Memory B cell (primary cell): ENCODE measurements around the gene IGF1.

Source experiments
- ATAC-seq: fragments of 150-1000 bp; cut with Tn5 transposase; 2 replicates; pipeline ENCODE4 v1.10.0; 2021; ENCODE audit warnings: low read depth, mild to moderate bottlenecking, moderate library complexity
- DNase-seq, 2 donors: peaks; one replicate each; pipeline ENCODE4 v3.0.0; 2022; ENCODE audit warnings: low spot score in 2 of 2
- H3K27ac Mint-ChIP-seq: one replicate; pipeline ENCODE4 v1.8.0; 2022; ENCODE audit warnings: mild to moderate bottlenecking, moderate library complexity, mixed read lengths
- H3K27me3 Mint-ChIP-seq: one replicate; pipeline ENCODE4 v1.8.0; 2022; ENCODE audit warnings: mixed read lengths
- H3K36me3 Mint-ChIP-seq: one replicate; pipeline ENCODE4 v1.8.0; 2022; ENCODE audit warnings: mild to moderate bottlenecking, mixed read lengths
- H3K4me1 Mint-ChIP-seq: one replicate; pipeline ENCODE4 v1.8.0; 2022; ENCODE audit warnings: mixed read lengths
- H3K4me3 Mint-ChIP-seq: one replicate; pipeline ENCODE4 v1.8.0; 2022; ENCODE audit warnings: mild to moderate bottlenecking, moderate library complexity, mixed read lengths
- H3K9me3 Mint-ChIP-seq: one replicate; pipeline ENCODE4 v1.8.0; 2022; ENCODE audit warnings: mixed read lengths

IGF1 gene

DNA sequence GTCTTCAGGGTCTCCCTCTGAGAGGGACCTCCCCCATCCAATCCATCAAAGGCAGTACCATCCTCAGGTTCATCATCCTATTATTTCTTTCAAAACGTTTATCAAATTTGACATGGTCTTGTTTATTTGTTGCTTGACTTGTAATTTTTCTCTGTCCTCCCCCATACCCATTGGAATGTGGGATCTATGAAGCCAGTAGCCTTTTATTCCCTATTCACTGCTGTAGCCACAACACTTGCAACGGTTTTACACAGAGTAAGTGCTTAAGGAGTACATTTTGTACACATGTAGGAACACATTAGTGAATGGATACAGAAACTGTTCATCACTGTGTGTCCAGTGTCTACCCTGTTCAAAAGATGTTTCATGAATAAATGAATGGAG is 41.5 kb downstream of the IGF1 start:
- DNase-seq (no peak), ATAC-seq (no peak)
- no peak overlapping the region for H3K27ac Mint-ChIP-seq
- no peaks in the 10 kb centered on the region for H3K4me1 Mint-ChIP-seq
- no peak overlapping the region for H3K4me3 Mint-ChIP-seq
- H3K9me3 Mint-ChIP-seq: no peaks in the 10 kb centered on the region
- H3K27me3 Mint-ChIP-seq: peaks cover 3% of the 10 kb centered on the region
- no peaks in the 10 kb centered on the region for H3K36me3 Mint-ChIP-seq

DNA sequence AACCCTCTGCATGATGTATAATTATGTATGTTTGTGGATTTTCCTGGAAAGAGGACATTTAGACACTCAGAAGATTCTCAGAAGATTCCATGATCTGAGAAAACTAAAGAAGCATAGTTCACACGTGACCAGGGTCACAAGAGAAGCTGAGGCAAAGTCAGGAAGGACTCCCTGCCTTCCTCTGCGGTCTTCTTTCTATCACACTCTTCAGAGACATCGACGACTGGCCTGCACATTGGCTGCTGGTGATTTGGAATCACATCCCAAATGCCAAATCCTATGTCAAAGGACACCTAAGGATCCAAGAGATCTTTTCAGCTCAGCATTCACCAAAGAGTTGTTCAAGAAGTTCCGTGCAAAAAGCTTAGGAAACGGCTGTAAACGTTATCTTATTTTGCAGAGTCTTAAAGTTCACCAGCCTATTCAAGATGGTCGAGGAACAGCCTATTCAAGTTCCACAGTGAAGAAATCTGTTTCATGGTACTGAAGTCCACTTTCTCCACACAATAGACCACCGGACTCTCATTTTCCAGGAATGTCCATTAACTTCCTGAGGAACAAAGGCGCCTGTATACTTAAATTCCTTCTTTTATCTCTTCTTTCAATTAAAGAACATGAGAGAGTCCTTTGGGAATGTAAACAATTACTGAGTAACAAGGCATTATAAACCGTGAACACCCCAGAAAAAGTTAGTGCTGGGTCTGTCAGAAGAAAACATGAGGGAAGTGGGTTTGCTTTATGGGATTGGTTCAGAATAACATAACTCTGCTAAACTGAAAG is 42.1 kb downstream of the IGF1 start:
- H3K4me1 Mint-ChIP-seq: no peaks in the 10 kb centered on the region
- no peak for ATAC-seq
- H3K36me3 Mint-ChIP-seq: no peaks in the 10 kb centered on the region
- peaks cover 3% of the 10 kb centered on the region for H3K27me3 Mint-ChIP-seq
- no peak for DNase-seq
- no peak overlapping the region for H3K27ac Mint-ChIP-seq
- no peaks in the 10 kb centered on the region for H3K9me3 Mint-ChIP-seq
- no peak overlapping the region for H3K4me3 Mint-ChIP-seq

DNA sequence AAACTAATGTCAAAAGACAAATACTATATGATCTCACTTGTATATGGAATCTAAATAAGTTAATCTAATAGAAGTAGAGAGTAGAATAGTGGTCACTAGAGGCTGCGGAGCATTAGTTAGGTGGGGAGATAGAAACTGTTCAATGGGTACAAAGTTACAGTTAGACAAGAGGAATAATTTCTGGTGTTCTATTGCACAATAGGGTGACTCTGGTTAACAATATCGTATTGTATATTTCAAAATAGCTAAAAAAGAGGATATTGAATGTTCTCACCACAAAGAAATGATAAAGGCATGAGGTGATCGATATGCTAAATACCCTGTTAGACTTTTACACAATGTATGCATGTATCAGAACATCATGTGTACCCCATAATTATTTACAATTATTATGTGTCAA is 42.9 kb downstream of the IGF1 start:
- H3K36me3 Mint-ChIP-seq: no peaks in the 10 kb centered on the region

DNA sequence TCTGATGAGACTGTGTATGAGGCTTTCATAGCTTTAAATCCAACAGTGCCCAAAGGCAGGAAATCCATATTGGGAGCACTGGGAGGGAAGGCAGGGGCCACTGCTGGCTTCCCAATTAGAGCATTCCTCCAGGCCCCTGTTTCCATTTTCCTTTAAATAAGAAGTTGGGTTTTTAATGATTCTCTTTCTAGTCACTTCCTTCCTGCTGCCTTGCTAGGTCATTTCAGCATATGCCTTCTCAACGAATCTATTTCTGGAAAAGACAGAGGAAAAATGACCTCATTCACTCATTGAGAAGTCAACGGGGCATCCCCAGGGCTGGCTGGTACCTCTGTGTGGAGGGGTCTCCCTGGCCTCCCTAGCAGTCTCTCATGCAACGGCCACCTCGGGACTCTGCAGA is 43.5 kb downstream of the IGF1 start:
- Mint-ChIP-seq H3K4me1 (no peaks in the 10 kb centered on the region), H3K36me3 (no peaks in the 10 kb centered on the region), H3K27me3 (peaks cover 3% of the 10 kb centered on the region), H3K4me3 (no peak overlapping the region), H3K9me3 (no peaks in the 10 kb centered on the region), H3K27ac (no peak overlapping the region)
- DNase-seq: no peak
- no peak for ATAC-seq

More for the DNA sequence above, 42.9 kb downstream of the IGF1 start:
- ATAC-seq (no peak), DNase-seq (no peak)
- peaks cover 3% of the 10 kb centered on the region for H3K27me3 Mint-ChIP-seq
- no peak overlapping the region for H3K27ac Mint-ChIP-seq
- no peaks in the 10 kb centered on the region for H3K9me3 Mint-ChIP-seq
- H3K4me1 Mint-ChIP-seq: no peaks in the 10 kb centered on the region
- no peak overlapping the region for H3K4me3 Mint-ChIP-seq

DNA sequence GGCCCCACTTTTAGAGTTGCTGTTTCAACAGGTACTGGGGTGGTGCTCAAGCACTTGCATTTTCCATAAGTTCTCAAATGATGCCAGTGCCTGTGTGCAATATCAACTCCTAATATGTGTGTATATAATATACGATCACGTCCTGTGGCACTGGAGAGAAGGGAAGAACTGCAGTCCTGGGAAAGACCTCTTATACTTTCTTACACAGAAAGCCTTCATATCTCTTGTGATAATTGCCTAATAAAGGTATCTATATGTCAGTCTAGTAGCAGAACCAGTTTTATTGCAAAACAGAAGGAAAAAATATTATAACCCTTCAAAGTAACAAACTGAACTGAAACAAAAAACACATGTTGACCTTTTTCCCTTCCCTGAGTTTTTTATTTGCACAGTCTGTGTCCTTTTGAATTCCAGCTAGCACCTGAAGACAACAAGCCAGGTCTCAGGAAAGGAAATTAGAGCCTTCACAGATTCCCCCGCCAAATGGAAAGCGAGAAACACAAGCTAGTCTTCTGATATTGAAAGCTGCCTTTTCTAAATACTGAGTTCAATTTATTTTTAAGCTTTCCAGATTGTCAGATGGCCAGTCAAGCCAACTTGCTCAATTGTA is 44.4 kb downstream of the IGF1 start:
- no peak overlapping the region for H3K4me3 Mint-ChIP-seq
- ATAC-seq: no peak
- H3K27ac Mint-ChIP-seq: no peak overlapping the region

DNA sequence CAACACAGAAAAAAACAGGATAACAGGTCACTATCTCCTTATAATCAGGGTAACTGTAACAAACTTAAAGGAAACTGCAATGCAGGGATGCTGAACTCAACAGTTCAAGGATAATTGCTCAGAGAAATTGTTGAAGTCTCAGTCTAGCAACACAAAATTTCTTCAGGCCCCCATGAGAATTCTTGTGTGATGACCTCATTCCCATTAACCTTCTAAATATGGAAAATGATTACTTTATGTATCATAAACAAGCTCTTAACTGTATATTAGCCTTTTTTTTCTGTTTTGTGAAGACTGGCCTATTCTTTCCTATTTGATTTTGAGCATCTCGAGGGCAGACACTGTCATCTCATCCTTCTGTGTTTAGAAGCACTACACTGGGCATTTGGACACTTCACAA is 47.1 kb downstream of the IGF1 start:
- ATAC-seq: no peak
- DNase-seq: no peak
- Mint-ChIP-seq H3K27ac (no peak overlapping the region), H3K4me1 (no peaks in the 10 kb centered on the region), H3K4me3 (no peak overlapping the region), H3K36me3 (no peaks in the 10 kb centered on the region), H3K9me3 (no peaks in the 10 kb centered on the region), H3K27me3 (no peaks in the 10 kb centered on the region)

More for the DNA sequence above, 44.4 kb downstream of the IGF1 start:
- H3K9me3 Mint-ChIP-seq: no peaks in the 10 kb centered on the region
- no peaks in the 10 kb centered on the region for H3K36me3 Mint-ChIP-seq
- no peak for DNase-seq
- no peaks in the 10 kb centered on the region for H3K4me1 Mint-ChIP-seq
- no peaks in the 10 kb centered on the region for H3K27me3 Mint-ChIP-seq

DNA sequence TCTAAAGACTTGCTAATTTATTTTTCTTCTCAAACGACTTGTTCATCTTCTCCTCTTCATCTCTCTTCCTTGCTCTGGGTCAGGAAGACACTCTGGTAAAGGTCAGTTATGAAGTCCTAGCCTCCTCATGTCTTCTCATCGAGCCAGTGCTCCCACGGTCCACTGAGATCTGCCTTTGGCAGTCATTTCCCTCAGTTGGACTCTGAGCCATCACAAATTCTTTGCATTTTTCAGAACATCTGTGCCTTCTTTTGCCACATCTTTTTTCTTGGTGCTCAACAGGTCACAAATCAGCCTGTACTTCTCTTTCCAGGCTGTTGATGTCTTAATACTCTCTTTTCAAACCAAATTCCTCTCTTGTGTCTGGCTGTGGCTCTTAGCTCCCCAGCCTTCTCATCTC is 49.7 kb downstream of the IGF1 start:
- Mint-ChIP-seq H3K27me3 (peaks cover 2% of the 10 kb centered on the region), H3K4me1 (no peaks in the 10 kb centered on the region), H3K9me3 (no peaks in the 10 kb centered on the region), H3K27ac (no peak overlapping the region), H3K36me3 (no peaks in the 10 kb centered on the region), H3K4me3 (no peak overlapping the region)
- DNase-seq (no peak), ATAC-seq (no peak)

DNA sequence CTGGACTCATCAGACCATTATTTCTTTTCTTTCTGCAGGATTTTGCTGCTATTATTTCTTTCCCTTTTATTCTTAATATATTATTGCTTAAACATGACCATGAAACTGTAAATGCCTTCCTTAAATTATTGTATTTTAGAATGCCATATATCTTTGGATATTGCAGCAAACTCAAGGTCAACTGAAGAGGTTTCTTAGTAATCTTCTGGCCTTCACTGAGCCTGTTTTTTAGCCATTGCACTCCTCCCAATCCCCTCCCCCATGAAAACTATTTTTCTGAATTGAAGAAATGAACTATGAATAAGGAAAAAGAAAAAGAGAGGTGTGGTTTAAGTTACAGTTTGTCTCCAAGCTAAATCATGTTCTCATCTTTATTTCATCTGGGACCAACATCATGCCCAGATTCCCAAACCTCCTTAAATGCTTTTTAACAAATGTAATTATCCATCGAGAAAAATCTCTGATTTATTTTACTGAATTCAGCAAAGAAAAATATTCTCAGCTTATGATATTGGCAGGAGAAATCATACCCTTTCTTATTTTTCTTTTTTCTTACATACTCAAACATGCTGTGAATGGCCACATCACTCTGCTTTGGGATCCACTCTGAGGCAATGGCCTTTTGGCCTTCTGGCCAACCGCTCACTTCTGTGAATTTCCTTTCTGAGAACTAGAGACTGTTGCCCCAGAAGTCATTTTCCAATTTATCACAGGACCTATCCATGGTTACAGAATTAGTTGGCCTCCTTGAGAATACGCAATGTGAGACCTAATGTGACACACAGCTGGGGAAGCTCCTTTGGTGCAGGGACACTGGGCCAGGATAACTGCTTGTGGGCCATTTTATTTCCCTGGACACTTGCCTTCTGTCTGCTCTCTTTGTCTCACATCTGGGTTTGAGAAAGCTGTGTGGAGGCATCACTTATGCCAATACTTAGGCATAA is 50.9 kb downstream of the IGF1 start:
- ATAC-seq (no peak), DNase-seq (no peak)
- Mint-ChIP-seq H3K9me3 (no peaks in the 10 kb centered on the region), H3K36me3 (no peaks in the 10 kb centered on the region), H3K27ac (no peak overlapping the region), H3K4me1 (no peaks in the 10 kb centered on the region), H3K27me3 (peaks cover 6% of the 10 kb centered on the region), H3K4me3 (no peak overlapping the region)

DNA sequence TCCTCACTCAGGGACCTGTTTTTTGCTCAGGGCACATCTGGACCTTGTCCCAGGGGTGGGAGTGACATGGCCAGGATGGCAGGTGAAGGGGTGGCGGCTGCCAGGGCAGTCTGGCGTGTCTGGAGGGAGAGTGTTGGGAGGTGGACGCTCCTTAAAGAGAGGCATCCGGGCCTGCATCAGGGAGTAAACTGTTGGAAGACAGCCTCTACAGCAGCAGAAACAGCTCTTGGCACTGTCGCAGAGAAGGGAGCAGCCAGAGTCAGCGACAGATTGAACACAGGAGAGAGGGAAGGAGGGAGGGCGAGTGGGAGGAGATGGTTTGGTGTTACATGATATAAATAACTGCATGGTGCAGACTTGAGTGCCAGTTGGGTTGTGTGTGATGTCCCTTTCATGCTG is 52.8 kb downstream of the IGF1 start:
- no peak for ATAC-seq
- Mint-ChIP-seq H3K9me3 (no peaks in the 10 kb centered on the region), H3K27me3 (peaks cover 6% of the 10 kb centered on the region), H3K36me3 (no peaks in the 10 kb centered on the region), H3K27ac (no peak overlapping the region), H3K4me1 (no peaks in the 10 kb centered on the region), H3K4me3 (no peak overlapping the region)
- DNase-seq: no peak

DNA sequence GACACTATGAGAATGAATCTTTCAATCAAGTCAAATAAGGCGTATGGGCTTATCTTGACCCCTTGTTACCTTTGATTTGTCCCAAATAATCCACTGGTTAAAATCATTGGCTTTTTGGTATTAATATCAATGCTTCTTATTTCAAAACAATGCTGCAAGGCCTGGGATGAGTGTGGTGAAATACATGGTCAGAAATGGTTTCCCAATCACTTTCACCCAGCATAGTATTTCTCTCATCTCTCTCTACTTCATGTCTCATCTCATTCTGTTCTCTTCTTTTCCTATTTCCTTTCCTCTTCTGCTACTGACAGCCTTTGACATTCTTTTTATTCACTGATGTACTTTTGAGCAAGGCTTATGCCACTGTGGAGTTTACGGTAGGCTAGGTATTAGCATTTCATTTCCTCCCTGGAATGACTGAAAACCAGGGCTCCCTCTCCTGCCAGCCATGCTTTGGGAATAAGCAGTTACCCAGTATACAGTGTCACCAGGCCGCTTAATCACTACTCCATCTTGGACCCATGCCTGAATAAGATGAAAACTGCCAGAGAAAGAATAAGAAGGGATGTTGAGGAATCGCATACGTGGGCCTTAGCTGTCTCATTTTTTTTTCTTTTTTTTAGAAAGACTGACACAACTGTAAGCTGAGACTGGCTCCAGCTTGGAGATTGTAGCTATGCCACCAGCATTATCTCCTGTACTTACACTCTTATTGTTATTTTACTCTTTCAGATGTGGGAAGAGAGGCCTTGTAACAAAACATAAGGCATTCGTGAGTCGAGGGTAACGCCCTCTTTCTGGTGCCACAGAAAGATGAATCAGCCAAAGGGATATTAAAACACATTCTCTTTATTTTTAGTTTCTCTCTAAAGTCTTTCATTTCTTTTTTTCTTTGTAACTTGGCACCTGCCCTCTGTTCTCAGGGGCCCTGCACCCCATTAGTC is 53.5 kb downstream of the IGF1 start:
- no peaks in the 10 kb centered on the region for H3K36me3 Mint-ChIP-seq
- ATAC-seq: no peak

DNA sequence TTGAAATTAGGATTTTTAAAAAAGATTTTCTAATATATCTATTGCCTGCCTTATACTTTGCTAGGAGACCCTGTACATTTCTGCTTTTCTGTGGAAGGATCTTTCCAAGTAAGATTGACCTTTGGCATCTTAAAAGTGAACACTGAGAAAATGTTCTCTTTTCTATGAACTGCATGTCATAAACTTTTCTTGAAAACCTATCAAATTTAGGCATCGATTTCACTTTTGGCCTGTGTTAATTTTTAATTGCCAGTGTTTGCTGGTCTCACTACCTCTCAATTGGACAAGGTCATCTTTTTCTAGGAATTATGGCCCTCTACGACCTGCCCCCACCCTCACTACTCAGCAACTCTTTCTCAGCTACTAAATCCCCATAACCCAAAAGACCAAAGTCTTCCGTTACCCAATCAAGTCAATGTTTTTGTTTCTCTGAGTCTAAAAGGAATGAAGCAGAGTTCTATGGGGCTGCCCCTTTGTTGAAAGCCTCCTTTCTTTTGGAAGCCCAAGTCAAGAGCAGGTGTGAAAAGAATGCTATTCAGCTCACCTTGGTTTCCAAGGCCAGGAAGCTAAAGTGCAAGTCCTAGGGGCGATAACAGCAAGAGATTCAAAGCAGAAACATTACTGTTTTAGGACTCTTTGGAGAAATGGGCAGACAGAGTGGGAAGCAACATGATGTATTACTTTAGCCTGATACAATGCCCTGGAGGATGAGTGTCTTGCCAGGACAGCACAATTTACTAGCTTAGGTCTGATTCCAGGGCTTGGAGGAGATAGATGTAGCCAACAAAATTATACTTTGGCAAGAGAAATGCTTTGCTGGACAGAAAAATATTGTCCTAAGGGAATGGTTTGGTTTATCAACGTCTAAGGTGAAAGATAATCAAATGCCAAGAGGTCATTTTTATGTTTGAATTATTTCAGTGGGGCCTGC is 55.0 kb downstream of the IGF1 start:
- Mint-ChIP-seq H3K27ac (no peak overlapping the region), H3K27me3 (peaks cover 6% of the 10 kb centered on the region), H3K9me3 (no peaks in the 10 kb centered on the region), H3K36me3 (no peaks in the 10 kb centered on the region), H3K4me1 (no peaks in the 10 kb centered on the region), H3K4me3 (no peak overlapping the region)
- ATAC-seq (no peak), DNase-seq (no peak)

More for the DNA sequence above, 53.5 kb downstream of the IGF1 start:
- Mint-ChIP-seq H3K9me3 (no peaks in the 10 kb centered on the region), H3K27ac (no peak overlapping the region), H3K27me3 (peaks cover 6% of the 10 kb centered on the region), H3K4me3 (no peak overlapping the region), H3K4me1 (no peaks in the 10 kb centered on the region)
- DNase-seq: no peak

DNA sequence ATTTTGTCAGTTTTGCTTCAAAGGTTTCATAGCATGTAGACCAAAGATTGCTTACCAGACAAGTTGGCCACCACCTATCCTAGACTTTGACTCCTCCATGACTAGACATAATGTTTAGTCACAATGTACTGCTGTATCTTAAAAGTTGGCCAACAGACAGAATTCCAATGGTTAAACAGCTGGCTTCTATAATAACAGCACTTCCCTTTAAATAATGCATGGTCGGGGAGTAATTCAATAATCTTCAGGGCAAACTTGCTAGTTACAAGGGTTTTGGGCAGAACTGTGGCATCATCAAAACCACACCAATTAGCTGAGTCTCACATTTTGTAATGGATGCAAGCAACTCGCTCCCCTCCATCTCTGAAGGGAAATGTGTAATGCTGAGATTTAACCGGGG is 56.9 kb downstream of the IGF1 start:
- Mint-ChIP-seq H3K4me3 (no peak overlapping the region), H3K27me3 (peaks cover 6% of the 10 kb centered on the region), H3K4me1 (no peaks in the 10 kb centered on the region), H3K36me3 (no peaks in the 10 kb centered on the region), H3K27ac (no peak overlapping the region), H3K9me3 (no peaks in the 10 kb centered on the region)
- DNase-seq (no peak), ATAC-seq (no peak)
